Keratinocyte (primary cell): ENCODE measurements around the gene SHPK. TPM values are rescaled to one million over a fixed set of nuclear protein-coding genes. Genes with fewer than 3 reads are reported as not detected.

Experiments
- DNase-seq: peaks from one replicate; pipeline ENCODE4 v3.0.0-alpha.2; 2011; ENCODE audit warnings: low read depth, missing footprints, low spot score
- FAIRE-seq: peaks from 2 replicates; lab custom pipeline; 2011; peaks lifted over from hg19 to GRCh38; lab: Jason Lieb, UNC
- H2AFZ ChIP-seq: 2 replicates; pipeline ENCODE4 v1.6.0; 2012; ENCODE audit warnings: low read length, control low read depth, inconsistent platforms; ENCODE audit not compliant: control insufficient read depth
- H3K27ac ChIP-seq: 2 replicates; pipeline ENCODE4 v1.5.1; 2011; ENCODE audit warnings: low read length; ENCODE audit not compliant: control insufficient read depth, insufficient read depth
- H3K27me3 ChIP-seq: 3 replicates; pipeline ENCODE4 v1.6.0; 2011; ENCODE audit warnings: low read length; ENCODE audit not compliant: control insufficient read depth, insufficient read depth; ENCODE audit errors: extremely low read depth
- H3K36me3 ChIP-seq, 2 experiments: 2 replicates in 1 of 2; 3 replicates in 1 of 2; pipeline ENCODE4 v1.5.1; 2011; ENCODE audit warnings: low read length in 2 of 2, mild to moderate bottlenecking in 1 of 2; ENCODE audit not compliant: control insufficient read depth in 2 of 2, insufficient read depth in 2 of 2; ENCODE audit errors: extremely low read depth in 1 of 2
- H3K4me1 ChIP-seq: 3 replicates; pipeline ENCODE4 v1.5.1; 2011; ENCODE audit warnings: low read length; ENCODE audit not compliant: control insufficient read depth, insufficient read depth; ENCODE audit errors: extremely low read depth
- H3K4me2 ChIP-seq: 3 replicates; pipeline ENCODE4 v1.6.0; 2011; ENCODE audit warnings: low read depth, low read length; ENCODE audit not compliant: control insufficient read depth, insufficient read depth; ENCODE audit errors: extremely low read depth
- H3K4me3 ChIP-seq, 3 experiments: fragments of 200-600 bp in 1 of 3; sonication (generic) in 1 of 3; 2 replicates in 2 of 3; 3 replicates in 1 of 3; pipeline ENCODE4 v1.5.1; 2011 to 2016; ENCODE audit warnings: low read length in 3 of 3, mild to moderate bottlenecking in 3 of 3, control low read depth in 2 of 3, inconsistent platforms in 1 of 3, low read depth in 1 of 3, mixed read lengths in 1 of 3, mixed run types in 1 of 3, moderate library complexity in 1 of 3; ENCODE audit not compliant: control insufficient read depth in 2 of 3, insufficient read depth in 2 of 3; ENCODE audit errors: extremely low read depth in 1 of 3
- H3K79me2 ChIP-seq: 2 replicates; pipeline ENCODE4 v1.6.0; 2012; ENCODE audit warnings: low read length; ENCODE audit not compliant: control insufficient read depth, insufficient read depth
- H3K9ac ChIP-seq: 3 replicates; pipeline ENCODE4 v1.6.0; 2011; ENCODE audit warnings: low read length; ENCODE audit not compliant: control insufficient read depth, insufficient read depth; ENCODE audit errors: extremely low read depth
- H3K9me1 ChIP-seq: 3 replicates; pipeline ENCODE4 v1.6.0; 2011; ENCODE audit warnings: low read length; ENCODE audit not compliant: control insufficient read depth, insufficient read depth; ENCODE audit errors: extremely low read depth
- H3K9me3 ChIP-seq: 2 replicates; pipeline ENCODE4 v1.5.1; 2012; ENCODE audit warnings: low read depth, low read length; ENCODE audit not compliant: control insufficient read depth
- H4K20me1 ChIP-seq: 3 replicates; pipeline ENCODE4 v1.6.0; 2011; ENCODE audit warnings: low read length; ENCODE audit not compliant: control insufficient read depth, insufficient read depth; ENCODE audit errors: extremely low read depth
- EZH2 ChIP-seq: IDR thresholded peaks from one replicate; pipeline ENCODE4 v1.6.1; 2012; ENCODE audit warnings: inconsistent platforms, mild to moderate bottlenecking, low read length, moderate library complexity
- dilution Hi-C: fragments of 300-500 bp; cut with MboI; formaldehyde crosslinking; loops from one replicate; pipeline ENCODE4 v1.7.0; 2020; ENCODE audit warnings: low sequenced_read_pairs; ENCODE audit not compliant: extremely low pct_ligation_motif_present
- polyA plus RNA-seq, 5 experiments: library from polyadenylated mRNA; depleted of rRNA in 3 of 5; stranded (reverse) in 3 of 5; stranded (forward) in 1 of 5; unstranded in 1 of 5; fragments of >200 nt; gene quantifications; 1 replicate in 1 of 5; 2 replicates in 3 of 5; 3 replicates in 1 of 5; pipeline versions ENCODE4 v1.2.1 to v1.2.3, GENCODE V29; 2011 to 2012; ENCODE audit warnings: missing spikeins in 2 of 5, low read depth in 1 of 5, low replicate concordance in 1 of 5
- TF ChIP-seq, protein P1 (sequence below), 3 experiments: IDR thresholded peaks in 1 of 3; conservative IDR thresholded peaks in 1 of 3; optimal IDR thresholded peaks in 1 of 3; 2 replicates in 2 of 3; 3 replicates in 1 of 3; pipeline versions ENCODE3 to v1.5.1; 2011; ENCODE audit warnings: low read length in 3 of 3, mild to moderate bottlenecking in 3 of 3, moderate library complexity in 2 of 3, control low read depth in 1 of 3, inconsistent platforms in 1 of 3; ENCODE audit not compliant: insufficient read depth in 2 of 3; ENCODE audit errors: extremely low read depth in 1 of 3

The SHPK gene
- polyA plus RNA-seq, 1 donor (not counting 4 experiments of a cell fraction or from before 2014, with no cell fraction given): 9.2 TPM

- Histone ChIP-seq H4K20me1 (no peaks in the 10 kb centered on the region), H3K4me2 (peak overlapping the region; percentile 57), H3K9me1 (peaks cover 7% of the 10 kb centered on the region), H3K4me3 (no peak overlapping the region), H3K27ac (peak overlapping the region; percentile 72), H3K9me3 (no peaks in the 10 kb centered on the region), H3K4me1 (peaks cover 15% of the 10 kb centered on the region), H3K27me3 (no peaks in the 10 kb centered on the region), H3K79me2 (no peaks in the 10 kb centered on the region), H2AFZ (no peak overlapping the region), H3K36me3 (peaks cover 4 to 7% of the 10 kb centered on the region in 2 experiments), H3K9ac (peak overlapping the region; percentile 36)
- TF ChIP-seq, protein P1, sequence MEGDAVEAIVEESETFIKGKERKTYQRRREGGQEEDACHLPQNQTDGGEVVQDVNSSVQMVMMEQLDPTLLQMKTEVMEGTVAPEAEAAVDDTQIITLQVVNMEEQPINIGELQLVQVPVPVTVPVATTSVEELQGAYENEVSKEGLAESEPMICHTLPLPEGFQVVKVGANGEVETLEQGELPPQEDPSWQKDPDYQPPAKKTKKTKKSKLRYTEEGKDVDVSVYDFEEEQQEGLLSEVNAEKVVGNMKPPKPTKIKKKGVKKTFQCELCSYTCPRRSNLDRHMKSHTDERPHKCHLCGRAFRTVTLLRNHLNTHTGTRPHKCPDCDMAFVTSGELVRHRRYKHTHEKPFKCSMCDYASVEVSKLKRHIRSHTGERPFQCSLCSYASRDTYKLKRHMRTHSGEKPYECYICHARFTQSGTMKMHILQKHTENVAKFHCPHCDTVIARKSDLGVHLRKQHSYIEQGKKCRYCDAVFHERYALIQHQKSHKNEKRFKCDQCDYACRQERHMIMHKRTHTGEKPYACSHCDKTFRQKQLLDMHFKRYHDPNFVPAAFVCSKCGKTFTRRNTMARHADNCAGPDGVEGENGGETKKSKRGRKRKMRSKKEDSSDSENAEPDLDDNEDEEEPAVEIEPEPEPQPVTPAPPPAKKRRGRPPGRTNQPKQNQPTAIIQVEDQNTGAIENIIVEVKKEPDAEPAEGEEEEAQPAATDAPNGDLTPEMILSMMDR (optimal IDR thresholded peaks at IDR 0.05 in 1 of 3, IDR thresholded peaks at IDR 0.05 in 1 of 3, conservative IDR thresholded peaks at IDR 0.05 in 1 of 3; ENCODE audit: extremely low read depth in 1 of 3, insufficient read depth in 2 of 3, low read length in 3 of 3): no peak
- TF ChIP-seq EZH2: no peak
- DNase-seq: peak; percentile 93
- FAIRE-seq: peak; percentile 97
- dilution Hi-C loops: no loop called here
These were observed 32.8 kb downstream of the SHPK start for GRCh38 chr17:3603119-3603869.

DNA sequence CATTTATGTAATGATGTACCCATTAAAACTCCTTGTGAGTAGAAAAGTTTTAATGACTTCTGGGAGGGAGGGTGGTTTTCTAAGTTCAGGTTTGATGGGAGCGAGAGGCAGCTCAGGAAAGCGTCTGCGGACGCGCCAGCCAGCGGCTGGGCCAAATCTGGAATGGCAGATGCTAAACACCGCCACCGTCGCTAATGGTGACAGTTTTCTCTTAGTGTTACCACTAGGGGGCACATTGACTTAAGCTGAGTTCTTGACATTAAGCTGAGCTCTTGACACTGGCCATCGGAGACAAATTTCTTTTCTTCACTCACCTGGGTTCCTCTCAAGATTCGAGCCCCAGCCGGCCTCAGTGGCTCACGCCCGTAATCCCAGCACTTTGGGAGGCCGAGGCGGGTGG, 33.6 kb downstream of the SHPK start:
- Histone ChIP-seq H3K9me1 (peaks cover 7% of the 10 kb centered on the region), H3K4me1 (peaks cover 15% of the 10 kb centered on the region), H3K79me2 (no peaks in the 10 kb centered on the region), H3K36me3 (peaks cover 4% of the 10 kb centered on the region in 2 experiments), H3K4me2 (no peak overlapping the region), H3K9ac (no peak overlapping the region), H2AFZ (no peak overlapping the region), H3K27ac (no peak overlapping the region), H3K27me3 (no peaks in the 10 kb centered on the region), H4K20me1 (no peaks in the 10 kb centered on the region), H3K9me3 (no peaks in the 10 kb centered on the region), H3K4me3 (no peak overlapping the region)
- peak; percentile 75 for FAIRE-seq
- dilution Hi-C loops: no loop called here
- TF ChIP-seq, protein P1 (optimal IDR thresholded peaks at IDR 0.05 in 1 of 3, IDR thresholded peaks at IDR 0.05 in 1 of 3, conservative IDR thresholded peaks at IDR 0.05 in 1 of 3; ENCODE audit: extremely low read depth in 1 of 3, insufficient read depth in 2 of 3, low read length in 3 of 3): peak; percentile 27 to 63 (median 29)
- no peak for TF ChIP-seq EZH2
- DNase-seq: no peak
